ENCODE data around the gene MALT1. TPM values are rescaled to one million over a fixed set of nuclear protein-coding genes. Genes with fewer than 3 reads are reported as not detected.
A peak's percentile ranks its signal among the peaks of the same experiment; 100 is the strongest.

MALT1 gene
- total RNA-seq, 2 donors from 2014 or later: 34.0 to 70.8 TPM

DNA sequence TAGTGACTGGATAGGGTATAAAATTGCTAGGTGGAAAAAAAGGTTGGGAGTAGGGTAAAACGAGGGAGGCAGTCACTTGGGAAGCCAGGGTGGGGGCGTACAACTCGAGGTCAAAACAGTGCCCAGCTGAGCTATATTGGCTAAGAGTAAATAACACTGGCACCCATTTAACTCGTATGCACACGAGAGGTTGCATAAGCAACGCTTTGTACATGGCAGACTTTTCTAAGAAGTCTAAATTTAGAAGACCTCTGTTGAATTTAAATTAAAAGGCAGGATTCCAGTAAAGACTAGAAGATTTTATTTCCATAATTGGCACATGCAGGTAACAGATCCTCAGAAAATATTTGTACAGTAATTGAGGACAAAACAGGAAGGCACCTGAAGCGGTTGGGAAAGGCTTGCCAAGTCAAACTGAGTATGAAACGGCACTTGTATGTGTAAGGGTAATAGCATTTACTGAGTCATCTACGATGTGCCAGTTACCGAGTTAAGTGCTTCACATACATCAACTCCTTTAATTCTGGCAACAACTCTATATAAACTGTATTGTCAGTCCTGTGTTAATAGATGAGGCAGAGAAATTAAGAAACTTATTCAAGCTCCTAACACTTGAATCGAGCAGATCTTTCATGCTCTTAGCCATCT is 1.4 kb upstream of the MALT1 start:
- Mint-ChIP-seq H3K9me3 (peaks cover 0 to 3% of the 10 kb centered on the region in 2 donors), H3K27ac (peak overlapping the region; percentile 73 to 82), H3K36me3 (peaks cover 10 to 22% of the 10 kb centered on the region in 2 donors)
- DNase-seq (ENCODE audit: low spot score in 2 of 2) (no peak), ATAC-seq (peak; percentile 17 to 34)

DNA sequence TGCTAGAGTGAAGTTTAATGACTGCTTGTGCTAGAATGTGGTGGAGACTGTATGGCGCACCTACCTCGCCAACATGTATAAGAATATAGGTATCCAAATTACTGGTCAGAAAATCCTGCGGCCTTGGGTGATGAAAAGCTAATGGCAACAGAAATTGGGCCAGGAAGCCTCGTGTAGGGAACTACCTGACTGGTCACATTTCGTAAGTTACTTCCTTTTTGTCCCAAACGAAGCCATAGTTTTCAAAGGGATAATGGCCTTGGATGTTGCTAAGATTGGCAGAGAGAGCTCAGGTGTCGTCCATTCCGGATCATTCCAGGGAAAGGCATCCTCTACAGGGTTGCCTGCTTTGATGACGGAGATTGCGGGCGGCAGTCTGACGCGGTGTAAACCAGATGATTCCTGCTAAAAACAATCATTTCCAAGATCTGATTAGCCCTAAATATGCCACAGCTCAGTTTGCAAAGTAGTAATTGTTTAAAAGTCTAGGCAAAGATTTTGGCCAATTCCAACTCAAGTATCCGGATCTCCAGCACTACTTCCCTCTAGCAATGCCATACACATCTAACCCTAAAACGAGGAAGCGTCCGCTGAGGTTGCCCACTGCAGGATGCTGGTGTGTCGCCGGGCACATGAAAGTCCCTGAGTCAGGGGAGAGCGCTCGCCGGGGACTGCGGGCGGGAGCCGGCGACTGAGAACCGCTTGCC is 708 bp upstream of the MALT1 start:
- H3K27ac Mint-ChIP-seq: peak overlapping the region; percentile 80 to 82
- H3K36me3 Mint-ChIP-seq: peaks cover 10 to 22% of the 10 kb centered on the region in 2 donors
- DNase-seq (ENCODE audit: low spot score in 2 of 2) (no peak), ATAC-seq (peak in 1 of 2 donors; percentile 2)
- H3K9me3 Mint-ChIP-seq: peaks cover 0 to 3% of the 10 kb centered on the region in 2 donors

DNA sequence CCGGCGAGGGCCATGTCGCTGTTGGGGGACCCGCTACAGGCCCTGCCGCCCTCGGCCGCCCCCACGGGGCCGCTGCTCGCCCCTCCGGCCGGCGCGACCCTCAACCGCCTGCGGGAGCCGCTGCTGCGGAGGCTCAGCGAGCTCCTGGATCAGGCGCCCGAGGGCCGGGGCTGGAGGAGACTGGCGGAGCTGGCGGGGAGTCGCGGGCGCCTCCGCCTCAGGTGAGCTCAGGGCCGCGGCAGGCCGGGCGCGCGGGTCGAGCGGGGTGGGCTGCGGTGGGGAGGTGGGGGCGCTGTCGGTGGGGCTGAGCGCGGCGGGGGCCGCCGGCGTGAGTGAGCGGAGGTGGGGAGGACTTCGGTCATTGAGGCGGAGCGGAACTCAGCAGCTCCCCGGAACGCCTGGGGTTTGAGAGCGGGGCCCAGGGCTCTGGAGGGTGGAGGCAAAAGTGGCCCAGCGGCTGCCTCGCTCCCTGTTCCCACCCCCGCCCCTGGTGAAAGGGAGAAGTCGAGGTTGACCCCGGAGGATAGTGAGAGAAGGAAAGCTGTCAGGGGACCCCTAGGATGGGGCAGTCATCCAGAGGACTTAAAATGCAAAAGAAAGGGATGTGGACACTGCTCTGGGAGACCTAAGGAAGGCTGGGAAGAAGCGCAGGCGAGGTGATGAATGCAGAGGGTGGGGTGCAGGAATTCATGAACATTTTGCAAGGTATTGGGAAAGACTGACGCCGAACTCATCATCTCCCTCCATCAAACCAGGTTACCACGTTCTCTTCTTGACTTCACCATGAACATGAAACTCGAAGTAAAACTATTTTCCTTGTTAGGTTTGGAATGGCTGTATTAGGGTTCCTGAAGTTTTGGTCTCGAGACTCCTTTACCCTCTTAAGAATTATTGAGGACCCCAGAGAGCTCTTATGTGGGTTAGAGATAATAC is 633 bp downstream of the MALT1 start:
- Mint-ChIP-seq H3K36me3 (peaks cover 10 to 30% of the 10 kb centered on the region in 2 donors), H3K27ac (peak overlapping the region; percentile 90 to 98), H3K9me3 (peaks cover 0 to 3% of the 10 kb centered on the region in 2 donors)
- DNase-seq (ENCODE audit: low spot score in 2 of 2) (peak in 1 of 2 donors; percentile 52), ATAC-seq (peak; percentile 29 to 42)

- no peak overlapping the region for H3K27ac Mint-ChIP-seq
- DNase-seq (ENCODE audit: low spot score in 2 of 2) (no peak), ATAC-seq (no peak)
- peaks cover 10 to 39% of the 10 kb centered on the region in 2 donors for H3K36me3 Mint-ChIP-seq
- H3K9me3 Mint-ChIP-seq: no peaks in the 10 kb centered on the region
Observed at GRCh38 chr18:58674159-58674558, 2.9 kb downstream of the MALT1 start.

- Mint-ChIP-seq H3K27ac (no peak overlapping the region), H3K9me3 (no peaks in the 10 kb centered on the region), H3K36me3 (peaks cover 10 to 39% of the 10 kb centered on the region in 2 donors)
- ATAC-seq: no peak
- DNase-seq (ENCODE audit: low spot score in 2 of 2): no peak
Observed at GRCh38 chr18:58674863-58675472, 3.7 kb downstream of the MALT1 start.

DNA sequence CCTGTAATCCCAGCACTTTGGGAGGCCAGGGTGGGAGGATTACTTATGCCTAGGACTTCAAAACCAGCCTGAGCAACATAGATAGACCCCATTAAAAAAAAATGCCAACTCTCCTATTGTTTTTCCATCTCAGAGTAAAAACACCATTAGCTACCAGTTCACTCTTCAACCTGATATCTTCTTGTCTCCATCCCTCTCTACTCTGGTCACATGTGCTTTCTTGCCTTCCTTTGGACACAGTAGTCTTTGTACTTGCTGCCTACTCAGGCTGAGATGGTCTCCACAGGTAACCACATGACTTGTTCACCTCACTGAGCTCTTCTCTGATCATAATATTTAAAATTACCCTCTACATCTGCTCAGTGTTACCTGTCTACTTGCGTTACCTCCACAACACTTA is 5.0 kb downstream of the MALT1 start:
- Mint-ChIP-seq H3K9me3 (no peaks in the 10 kb centered on the region), H3K27ac (peak overlapping the region; percentile 9 to 24), H3K36me3 (peaks cover 10 to 43% of the 10 kb centered on the region in 2 donors)
- ATAC-seq (no peak), DNase-seq (ENCODE audit: low spot score in 2 of 2) (no peak)

DNA sequence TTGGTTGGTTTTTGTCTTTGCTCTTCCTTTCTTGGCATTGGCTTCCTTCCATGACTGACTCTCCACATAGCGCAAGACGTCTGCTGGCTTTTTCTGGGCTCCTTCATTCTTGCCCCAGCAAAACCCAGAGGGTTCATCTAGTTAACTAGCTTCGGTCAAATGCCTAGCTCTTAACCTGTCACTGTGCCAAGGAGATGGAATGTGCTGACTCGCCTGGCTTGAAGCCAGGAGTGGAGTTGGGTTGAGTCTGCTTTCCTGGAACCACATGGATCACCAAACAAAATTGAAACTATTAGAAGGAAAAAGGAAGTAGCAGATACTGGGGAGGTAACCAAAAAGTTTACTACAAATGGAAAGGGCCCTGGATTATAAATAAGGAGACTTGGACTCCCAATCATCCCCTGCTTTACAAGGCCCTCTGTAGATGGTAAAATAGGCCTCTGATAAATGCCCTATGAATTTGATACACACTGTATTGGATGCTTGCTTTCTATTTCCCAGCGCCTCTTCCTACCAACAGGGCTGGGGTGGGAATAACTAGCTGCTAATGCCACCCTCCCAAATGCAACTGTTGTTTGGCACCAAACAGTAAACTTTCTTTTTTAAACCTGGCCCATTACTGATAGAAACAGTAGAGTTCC is 11.3 kb downstream of the MALT1 start:
- ATAC-seq (no peak), DNase-seq (ENCODE audit: low spot score in 2 of 2) (no peak)
- Mint-ChIP-seq H3K36me3 (peaks cover 11 to 58% of the 10 kb centered on the region in 2 donors), H3K27ac (peak overlapping the region in 1 of 2 donors; percentile 20), H3K9me3 (no peaks in the 10 kb centered on the region)

DNA sequence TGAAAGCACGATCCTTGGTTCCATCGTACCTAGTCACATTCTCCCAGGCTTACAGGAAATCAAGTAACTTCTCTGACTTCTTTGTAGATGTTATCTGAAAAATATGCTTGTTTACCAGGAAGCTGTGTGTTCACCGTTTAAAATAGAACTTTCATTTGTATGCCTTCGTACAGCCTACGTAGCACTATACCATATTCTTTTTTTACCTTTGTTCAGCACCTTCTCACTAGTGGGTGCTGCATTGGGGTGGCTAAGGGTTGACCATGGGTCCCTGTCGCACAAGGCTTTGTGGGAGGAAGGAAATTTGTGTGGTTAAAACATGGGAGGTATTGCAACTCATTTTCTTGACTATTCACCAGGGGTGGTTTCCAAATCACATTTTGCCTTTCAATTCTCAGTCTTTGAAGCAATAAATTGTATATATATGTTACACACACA is 16.6 kb downstream of the MALT1 start:
- peak; percentile 84 to 90 for ATAC-seq
- peak in 1 of 2 donors; percentile 52 for DNase-seq (ENCODE audit: low spot score in 2 of 2)
- peak overlapping the region; percentile 50 to 82 for H3K27ac Mint-ChIP-seq
- H3K36me3 Mint-ChIP-seq: peaks cover 25 to 60% of the 10 kb centered on the region in 2 donors
- H3K9me3 Mint-ChIP-seq: peaks cover 3 to 9% of the 10 kb centered on the region in 2 donors

- DNase-seq (ENCODE audit: low spot score in 2 of 2) (no peak), ATAC-seq (no peak)
- Mint-ChIP-seq H3K36me3 (peaks cover 25 to 56% of the 10 kb centered on the region in 2 donors), H3K9me3 (peaks cover 3 to 14% of the 10 kb centered on the region in 2 donors), H3K27ac (no peak overlapping the region)
Observed at GRCh38 chr18:58690259-58690658, 19.0 kb downstream of the MALT1 start.

GRCh38 chr18:58691256-58691655 is 20.0 kb downstream of the MALT1 start:
- no peak for DNase-seq (ENCODE audit: low spot score in 2 of 2)
- peaks cover 32 to 56% of the 10 kb centered on the region in 2 donors for H3K36me3 Mint-ChIP-seq
- ATAC-seq: no peak

DNA sequence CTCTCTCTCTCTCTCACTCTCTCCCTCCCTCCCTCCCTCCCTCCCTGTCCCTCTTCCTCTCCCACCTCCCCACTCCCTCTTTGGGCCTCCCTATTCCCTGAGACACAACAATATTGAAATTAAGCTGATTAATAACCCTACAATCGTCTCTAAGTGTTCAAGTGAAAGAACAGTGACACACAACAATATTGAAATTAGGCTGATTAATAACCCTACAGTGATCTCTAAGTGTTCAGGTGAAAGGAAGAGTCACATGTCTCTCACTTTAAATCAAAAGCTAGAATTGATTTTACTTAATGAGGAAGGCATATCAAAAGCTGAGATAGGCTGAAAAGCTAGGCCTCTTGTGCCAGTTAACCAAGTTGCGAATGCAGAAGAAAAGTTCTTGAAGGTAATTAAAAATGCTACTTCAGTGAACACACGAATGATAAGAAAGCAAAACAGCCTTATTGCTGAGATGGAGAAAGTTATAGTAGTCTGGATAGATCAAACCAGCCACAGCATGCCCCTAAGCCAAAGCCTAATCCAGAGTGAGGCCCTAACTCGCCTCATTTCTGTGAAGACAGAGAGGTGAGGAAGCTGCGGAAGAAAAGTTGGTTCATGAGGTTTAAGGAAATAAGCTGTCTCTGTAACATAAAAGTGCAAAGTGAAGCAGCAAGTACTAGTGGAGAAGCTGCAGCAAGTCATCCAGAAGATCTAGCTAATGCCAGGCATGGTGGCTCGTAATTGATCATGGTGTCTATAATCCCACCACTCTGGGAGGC is 21.3 kb downstream of the MALT1 start:
- H3K36me3 Mint-ChIP-seq: peaks cover 30 to 53% of the 10 kb centered on the region in 2 donors
- H3K27ac Mint-ChIP-seq: peak overlapping the region; percentile 49 to 97
- ATAC-seq (peak; percentile 15 to 67), DNase-seq (ENCODE audit: low spot score in 2 of 2) (no peak)
- H3K9me3 Mint-ChIP-seq: peaks cover 3 to 14% of the 10 kb centered on the region in 2 donors

More at GRCh38 chr18:58691256-58691655, 20.0 kb downstream of the MALT1 start:
- Mint-ChIP-seq H3K27ac (peak overlapping the region in 1 of 2 donors; percentile 14), H3K9me3 (peaks cover 3 to 14% of the 10 kb centered on the region in 2 donors)

GRCh38 chr18:58694221-58694620 is 23.0 kb downstream of the MALT1 start:
- H3K27ac Mint-ChIP-seq: no peak overlapping the region
- H3K36me3 Mint-ChIP-seq: peaks cover 33 to 45% of the 10 kb centered on the region in 2 donors
- peaks cover 3 to 17% of the 10 kb centered on the region in 2 donors for H3K9me3 Mint-ChIP-seq
- ATAC-seq (no peak), DNase-seq (ENCODE audit: low spot score in 2 of 2) (no peak)

DNA sequence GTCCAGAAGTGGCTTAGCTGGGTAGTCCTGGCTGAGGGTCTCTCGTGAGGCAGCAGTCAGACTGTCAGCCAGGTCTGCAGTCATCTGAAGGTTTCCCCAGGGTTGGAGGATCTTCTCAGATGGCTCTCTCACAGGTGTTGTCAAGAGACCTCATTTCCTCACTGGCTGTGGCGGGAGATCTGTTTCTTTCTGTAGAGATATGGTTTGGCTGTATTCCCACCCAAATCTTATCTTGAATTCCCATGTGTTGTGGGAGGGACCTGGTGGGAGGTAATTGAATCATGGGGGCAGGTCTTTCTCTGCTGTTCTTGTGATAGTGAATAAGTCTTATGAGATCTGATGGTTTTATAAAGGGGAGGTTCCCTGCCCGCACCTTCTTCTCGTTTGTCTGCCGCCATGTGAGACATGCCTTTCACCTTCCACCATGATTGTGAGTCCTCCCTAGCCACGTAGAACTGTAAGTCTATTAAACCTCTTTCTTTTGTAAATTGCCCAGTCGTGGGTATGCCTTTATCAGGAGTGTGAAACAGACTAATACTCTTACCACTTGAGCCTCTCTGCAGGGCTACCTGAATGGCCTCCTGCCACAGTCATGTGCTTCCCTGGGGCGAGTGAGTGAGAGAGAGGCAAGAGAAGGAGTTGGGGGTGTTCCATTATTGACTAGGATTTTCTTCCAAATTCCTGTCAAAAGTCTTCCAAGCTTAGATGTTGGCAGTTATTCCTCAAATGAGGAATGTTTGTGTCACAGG is 23.6 kb downstream of the MALT1 start:
- Mint-ChIP-seq H3K9me3 (peaks cover 0 to 11% of the 10 kb centered on the region in 2 donors), H3K36me3 (peaks cover 27 to 38% of the 10 kb centered on the region in 2 donors), H3K27ac (peak overlapping the region; percentile 49 to 69)
- DNase-seq (ENCODE audit: low spot score in 2 of 2): no peak
- no peak for ATAC-seq

- H3K36me3 Mint-ChIP-seq: peaks cover 18 to 30% of the 10 kb centered on the region in 2 donors
- ATAC-seq (peak; percentile 78 to 83), DNase-seq (ENCODE audit: low spot score in 2 of 2) (no peak)
- peaks cover 0 to 7% of the 10 kb centered on the region in 2 donors for H3K9me3 Mint-ChIP-seq
- peak overlapping the region; percentile 49 to 69 for H3K27ac Mint-ChIP-seq
Observed at GRCh38 chr18:58695772-58696171, 24.5 kb downstream of the MALT1 start.

All from activated naive CD4-positive, alpha-beta T cell treated with anti-CD3 and anti-CD28 coated beads, Interleukin-2, amount 50 U/mL, for 72 hours (primary cell).